NB4 (cell line): ENCODE results near the gene FSIP1.

Source experiments
- MYC ChIP-seq: IDR thresholded peaks from 2 replicates; pipeline ENCODE4 v1.6.1; 2011; ENCODE audit warnings: low read depth, low read length
- POLR2A ChIP-seq: IDR thresholded peaks from 2 replicates; pipeline ENCODE4 v1.6.1; 2011; ENCODE audit warnings: mild to moderate bottlenecking; ENCODE audit not compliant: insufficient read length; ENCODE audit errors: extremely low read depth
- TF ChIP-seq, protein P1 (sequence below): IDR thresholded peaks from one replicate; pipeline ENCODE4 v1.5.1; 2012; ENCODE audit warnings: low read depth, low read length
- TF ChIP-seq, protein P2 (sequence below): IDR thresholded peaks from 2 replicates; pipeline ENCODE4 v1.6.1; 2011; ENCODE audit warnings: low read depth, low read length

DNA sequence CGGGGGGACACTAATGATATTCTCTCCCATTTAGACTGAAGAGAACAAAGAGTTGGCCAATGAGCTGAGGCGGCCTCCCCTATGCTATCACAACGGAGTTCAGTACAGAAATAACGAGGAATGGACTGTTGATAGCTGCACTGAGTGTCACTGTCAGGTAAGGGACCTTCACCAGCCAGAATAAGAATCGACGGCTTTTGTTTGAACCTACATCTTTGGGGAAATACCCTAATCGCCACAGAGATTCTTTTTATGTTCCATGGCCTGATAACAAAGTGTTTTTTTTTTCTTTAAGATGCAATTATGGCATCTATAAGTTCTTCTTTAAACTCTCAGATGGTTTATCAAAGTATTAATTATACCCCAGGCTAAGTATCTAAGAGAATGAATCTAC is 198.4 kb downstream of the FSIP1 start:
- no peak for TF ChIP-seq MYC
- TF ChIP-seq POLR2A = no peak
- TF ChIP-seq, protein P1, sequence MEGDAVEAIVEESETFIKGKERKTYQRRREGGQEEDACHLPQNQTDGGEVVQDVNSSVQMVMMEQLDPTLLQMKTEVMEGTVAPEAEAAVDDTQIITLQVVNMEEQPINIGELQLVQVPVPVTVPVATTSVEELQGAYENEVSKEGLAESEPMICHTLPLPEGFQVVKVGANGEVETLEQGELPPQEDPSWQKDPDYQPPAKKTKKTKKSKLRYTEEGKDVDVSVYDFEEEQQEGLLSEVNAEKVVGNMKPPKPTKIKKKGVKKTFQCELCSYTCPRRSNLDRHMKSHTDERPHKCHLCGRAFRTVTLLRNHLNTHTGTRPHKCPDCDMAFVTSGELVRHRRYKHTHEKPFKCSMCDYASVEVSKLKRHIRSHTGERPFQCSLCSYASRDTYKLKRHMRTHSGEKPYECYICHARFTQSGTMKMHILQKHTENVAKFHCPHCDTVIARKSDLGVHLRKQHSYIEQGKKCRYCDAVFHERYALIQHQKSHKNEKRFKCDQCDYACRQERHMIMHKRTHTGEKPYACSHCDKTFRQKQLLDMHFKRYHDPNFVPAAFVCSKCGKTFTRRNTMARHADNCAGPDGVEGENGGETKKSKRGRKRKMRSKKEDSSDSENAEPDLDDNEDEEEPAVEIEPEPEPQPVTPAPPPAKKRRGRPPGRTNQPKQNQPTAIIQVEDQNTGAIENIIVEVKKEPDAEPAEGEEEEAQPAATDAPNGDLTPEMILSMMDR = no peak
- TF ChIP-seq, protein P2, sequence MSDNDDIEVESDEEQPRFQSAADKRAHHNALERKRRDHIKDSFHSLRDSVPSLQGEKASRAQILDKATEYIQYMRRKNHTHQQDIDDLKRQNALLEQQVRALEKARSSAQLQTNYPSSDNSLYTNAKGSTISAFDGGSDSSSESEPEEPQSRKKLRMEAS = no peak
